ENCODE data around the gene FANCL.
"Not testable (repeated sequence)": the region's sequence is repeated elsewhere in the genome, so short reads cannot be mapped to it uniquely, and the experiment has no call there.

FANCL gene

GRCh38 chr2:58206785-58207184, 34.3 kb downstream of the FANCL start:
- DNase-seq (ENCODE audit: low read depth in 2 of 2), result no peak

- no peak for DNase-seq (ENCODE audit: low read depth in 2 of 2)
Observed at GRCh38 chr2:58204195-58204959, 36.7 kb downstream of the FANCL start.

- DNase-seq (ENCODE audit: low read depth in 2 of 2), result no peak
Observed at GRCh38 chr2:58203018-58203417, 38.1 kb downstream of the FANCL start.

- no peak for DNase-seq (ENCODE audit: low read depth in 2 of 2)
Observed at GRCh38 chr2:58202404-58202803, 38.7 kb downstream of the FANCL start.

- no peak for DNase-seq (ENCODE audit: low read depth in 2 of 2)
Observed at GRCh38 chr2:58197894-58198293, 43.2 kb downstream of the FANCL start.

- no peak for DNase-seq (ENCODE audit: low read depth in 2 of 2)
Observed at GRCh38 chr2:58195662-58196061, 45.5 kb downstream of the FANCL start.

GRCh38 chr2:58194458-58194857, 46.7 kb downstream of the FANCL start:
- no peak for DNase-seq (ENCODE audit: low read depth in 2 of 2)

GRCh38 chr2:58187022-58187421, 54.1 kb downstream of the FANCL start:
- DNase-seq (ENCODE audit: low read depth in 2 of 2), result not testable (repeated sequence)

GRCh38 chr2:58186501-58186900, 54.6 kb downstream of the FANCL start:
- DNase-seq (ENCODE audit: low read depth in 2 of 2), result no peak

- DNase-seq (ENCODE audit: low read depth in 2 of 2), result no peak
Observed at GRCh38 chr2:58182527-58182926, 58.6 kb downstream of the FANCL start.

- no peak for DNase-seq (ENCODE audit: low read depth in 2 of 2)
Observed at GRCh38 chr2:58180635-58181034, 60.5 kb downstream of the FANCL start.

GRCh38 chr2:58180175-58180574, 61.0 kb downstream of the FANCL start:
- not testable (repeated sequence) for DNase-seq (ENCODE audit: low read depth in 2 of 2)

GRCh38 chr2:58177187-58177586, 63.9 kb downstream of the FANCL start:
- not testable (repeated sequence) for DNase-seq (ENCODE audit: low read depth in 2 of 2)

GRCh38 chr2:58171831-58172230, 69.3 kb downstream of the FANCL start:
- DNase-seq (ENCODE audit: low read depth in 2 of 2), result not testable (repeated sequence)

- not testable (repeated sequence) for DNase-seq (ENCODE audit: low read depth in 2 of 2)
Observed at GRCh38 chr2:58170334-58170933, 70.7 kb downstream of the FANCL start.

- DNase-seq (ENCODE audit: low read depth in 2 of 2), result not testable (repeated sequence)
Observed at GRCh38 chr2:58169845-58170244, 71.3 kb downstream of the FANCL start.

- not testable (repeated sequence) for DNase-seq (ENCODE audit: low read depth in 2 of 2)
Observed at GRCh38 chr2:58168130-58168529, 73.0 kb downstream of the FANCL start.

GRCh38 chr2:58163913-58164312, 77.2 kb downstream of the FANCL start:
- no peak for DNase-seq (ENCODE audit: low read depth in 2 of 2)

GRCh38 chr2:58158481-58158880, 82.6 kb downstream of the FANCL start:
- DNase-seq (ENCODE audit: low read depth in 2 of 2), result no peak

- no peak for DNase-seq (ENCODE audit: low read depth in 2 of 2)
Observed at GRCh38 chr2:58157754-58158153, 83.4 kb downstream of the FANCL start.

- no peak for DNase-seq (ENCODE audit: low read depth in 2 of 2)
Observed at GRCh38 chr2:58156780-58157179, 84.3 kb downstream of the FANCL start.

GRCh38 chr2:58155160-58155778, 85.9 kb downstream of the FANCL start:
- no peak for DNase-seq (ENCODE audit: low read depth in 2 of 2)

- peak in 1 of 2 donors; percentile 5 for DNase-seq (ENCODE audit: low read depth in 2 of 2)
Observed at GRCh38 chr2:58146707-58147106, 94.4 kb downstream of the FANCL start.

All from activated CD4-positive, alpha-beta T cell treated with anti-CD3 and anti-CD28 coated beads for 24 hours (primary cell).